ENCODE measurements around the gene AFDN. TPM values are rescaled to one million over a fixed set of nuclear protein-coding genes. Genes with fewer than 3 reads are reported as not detected.

AFDN gene
- total RNA-seq, 1 experiment from 2014 or later: 226 TPM

- CTCF ChIA-PET: no interaction called here
- TF ChIP-seq CTCF (IDR thresholded peaks at IDR 0.05; ENCODE audit: unreplicated experiment): no peak
- Mint-ChIP-seq H3K27me3 (ENCODE audit: unreplicated experiment) (peaks cover 43% of the 10 kb centered on the region), H3K4me3 (ENCODE audit: low read depth, unreplicated experiment) (no peak overlapping the region), H3K36me3 (ENCODE audit: insufficient read depth, unreplicated experiment) (no peaks in the 10 kb centered on the region), H3K4me1 (ENCODE audit: low read depth, unreplicated experiment) (no peaks in the 10 kb centered on the region), H3K27ac (ENCODE audit: unreplicated experiment) (no peak overlapping the region), H3K9me3 (ENCODE audit: low read depth, unreplicated experiment) (no peaks in the 10 kb centered on the region)
- BruUV-seq (replicated peaks): no TSS peak
- intact Hi-C loops (cut with micrococcal nuclease; ENCODE audit: unreplicated experiment): no loop called here
- no peak for DNase-seq
These were observed 159.3 kb downstream of the AFDN start for GRCh38 chr6:167985911-167986595.

DNA sequence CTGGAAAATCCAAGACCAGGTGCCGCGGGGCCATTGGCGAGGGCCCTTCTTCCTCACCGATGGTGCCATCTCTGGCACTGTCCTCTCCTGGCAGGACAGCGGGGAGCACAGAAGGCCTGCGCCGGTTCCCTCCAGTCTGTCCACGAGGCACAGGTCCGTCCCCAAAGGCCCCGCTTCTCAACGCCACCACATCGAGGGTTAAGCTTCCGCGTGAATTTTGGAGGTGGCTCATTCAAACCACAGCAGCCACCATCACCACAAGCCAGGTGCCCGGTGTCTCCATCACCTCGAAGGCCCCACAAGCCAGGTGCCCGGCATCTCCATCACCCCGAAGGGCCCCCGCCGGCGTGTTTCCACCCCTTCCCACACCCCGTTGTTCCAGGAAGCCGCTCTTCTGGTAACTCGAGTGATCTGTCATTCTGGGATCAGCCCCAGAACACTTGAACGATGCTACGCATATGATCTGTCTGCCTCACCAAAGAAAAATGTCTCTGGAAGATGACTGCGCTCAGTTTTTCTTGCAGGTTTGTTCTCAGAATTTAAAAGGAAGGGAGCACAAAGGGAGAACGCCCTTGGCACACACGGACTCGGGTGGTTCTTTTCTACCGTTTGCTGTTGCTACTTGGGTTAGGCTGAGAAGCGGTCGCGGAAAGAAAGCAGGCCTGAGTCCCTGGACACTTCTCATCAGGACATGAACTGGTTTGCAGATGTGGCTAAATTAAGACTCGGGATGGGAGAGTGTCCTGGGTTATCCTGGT is 160.9 kb downstream of the AFDN start:
- BruUV-seq (replicated peaks): no TSS peak
- no peaks in the 10 kb centered on the region for H3K36me3 Mint-ChIP-seq (ENCODE audit: insufficient read depth, unreplicated experiment)
- no peak overlapping the region for H3K27ac Mint-ChIP-seq (ENCODE audit: unreplicated experiment)
- CTCF ChIA-PET: no interaction called here
- intact Hi-C loops (cut with micrococcal nuclease; ENCODE audit: unreplicated experiment): no loop called here
- no peaks in the 10 kb centered on the region for H3K4me1 Mint-ChIP-seq (ENCODE audit: low read depth, unreplicated experiment)
- H3K9me3 Mint-ChIP-seq (ENCODE audit: low read depth, unreplicated experiment): no peaks in the 10 kb centered on the region
- DNase-seq: no peak
- no peak for TF ChIP-seq CTCF (IDR thresholded peaks at IDR 0.05; ENCODE audit: unreplicated experiment)
- H3K27me3 Mint-ChIP-seq (ENCODE audit: unreplicated experiment): peaks cover 33% of the 10 kb centered on the region
- H3K4me3 Mint-ChIP-seq (ENCODE audit: low read depth, unreplicated experiment): no peak overlapping the region

- H3K36me3 Mint-ChIP-seq (ENCODE audit: insufficient read depth, unreplicated experiment): no peaks in the 10 kb centered on the region
- no TSS peak for BruUV-seq (replicated peaks)
- H3K4me1 Mint-ChIP-seq (ENCODE audit: low read depth, unreplicated experiment): no peaks in the 10 kb centered on the region
- H3K27me3 Mint-ChIP-seq (ENCODE audit: unreplicated experiment): peaks cover 33% of the 10 kb centered on the region
- TF ChIP-seq CTCF (IDR thresholded peaks at IDR 0.05; ENCODE audit: unreplicated experiment): no peak
- H3K9me3 Mint-ChIP-seq (ENCODE audit: low read depth, unreplicated experiment): no peaks in the 10 kb centered on the region
- no peak overlapping the region for H3K27ac Mint-ChIP-seq (ENCODE audit: unreplicated experiment)
- intact Hi-C loops (cut with micrococcal nuclease; ENCODE audit: unreplicated experiment): no loop called here
- no peak overlapping the region for H3K4me3 Mint-ChIP-seq (ENCODE audit: low read depth, unreplicated experiment)
- no peak for DNase-seq
- CTCF ChIA-PET: no interaction called here
These were observed 161.4 kb downstream of the AFDN start for GRCh38 chr6:167988154-167988495.

DNA sequence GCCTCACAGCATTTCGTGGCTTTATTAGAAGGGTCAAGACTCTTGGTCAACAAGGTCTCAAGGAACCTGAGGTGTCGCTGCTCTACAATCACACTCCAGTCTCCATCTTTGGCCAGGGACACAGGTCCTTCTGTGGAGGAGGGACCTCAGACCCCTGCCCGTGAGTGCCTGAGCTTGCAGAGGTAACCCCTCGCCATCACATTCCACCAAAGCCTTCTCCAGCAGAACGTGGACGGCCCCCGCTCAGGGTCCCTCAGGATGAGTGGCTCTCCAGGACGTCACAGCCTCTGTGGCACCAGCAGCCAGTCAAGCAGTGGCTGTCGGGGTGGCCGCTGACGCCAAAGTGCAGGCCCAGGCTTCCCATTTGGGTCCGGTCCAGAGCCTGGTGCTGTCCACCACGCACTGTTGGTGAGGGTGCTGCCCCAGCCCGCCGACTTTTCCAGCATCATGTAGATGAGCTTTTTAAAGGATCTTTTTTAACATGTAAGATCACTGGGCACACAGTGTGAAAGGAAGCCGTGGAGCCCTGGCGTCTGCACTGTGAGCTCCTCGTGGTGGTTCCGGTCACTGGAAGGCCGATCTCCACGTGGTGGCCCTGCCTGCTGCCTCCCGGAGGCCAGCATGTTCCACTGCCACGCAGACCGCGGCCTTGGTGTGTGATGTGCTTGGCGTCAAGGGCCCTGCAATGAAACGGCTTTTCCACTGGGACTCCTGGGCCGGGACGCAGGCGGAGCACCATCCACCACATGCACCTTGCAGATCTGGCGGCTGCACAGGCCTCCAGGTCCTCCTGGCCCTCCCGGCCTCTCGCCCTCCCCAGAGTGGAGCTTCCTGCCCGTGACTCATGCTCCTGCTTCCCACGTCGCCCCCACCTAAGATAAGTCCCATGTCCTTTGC is 162.5 kb downstream of the AFDN start:
- no TSS peak for BruUV-seq (replicated peaks)
- CTCF ChIA-PET: no interaction called here
- intact Hi-C loops (cut with micrococcal nuclease; ENCODE audit: unreplicated experiment): no loop called here
- H3K9me3 Mint-ChIP-seq (ENCODE audit: low read depth, unreplicated experiment): no peaks in the 10 kb centered on the region
- H3K27me3 Mint-ChIP-seq (ENCODE audit: unreplicated experiment): peaks cover 26% of the 10 kb centered on the region
- H3K27ac Mint-ChIP-seq (ENCODE audit: unreplicated experiment): no peak overlapping the region
- no peak overlapping the region for H3K4me3 Mint-ChIP-seq (ENCODE audit: low read depth, unreplicated experiment)
- no peak for DNase-seq
- TF ChIP-seq CTCF (IDR thresholded peaks at IDR 0.05; ENCODE audit: unreplicated experiment): no peak
- H3K36me3 Mint-ChIP-seq (ENCODE audit: insufficient read depth, unreplicated experiment): no peaks in the 10 kb centered on the region
- H3K4me1 Mint-ChIP-seq (ENCODE audit: low read depth, unreplicated experiment): no peaks in the 10 kb centered on the region
